ENCODE measurements around the gene UGP2. TPM values are rescaled to one million over a fixed set of nuclear protein-coding genes. Genes with fewer than 3 reads are reported as not detected.

The UGP2 gene
- total RNA-seq, 4 donors from 2014 or later: 60.1 to 84.9 (median 65.2) TPM

DNA sequence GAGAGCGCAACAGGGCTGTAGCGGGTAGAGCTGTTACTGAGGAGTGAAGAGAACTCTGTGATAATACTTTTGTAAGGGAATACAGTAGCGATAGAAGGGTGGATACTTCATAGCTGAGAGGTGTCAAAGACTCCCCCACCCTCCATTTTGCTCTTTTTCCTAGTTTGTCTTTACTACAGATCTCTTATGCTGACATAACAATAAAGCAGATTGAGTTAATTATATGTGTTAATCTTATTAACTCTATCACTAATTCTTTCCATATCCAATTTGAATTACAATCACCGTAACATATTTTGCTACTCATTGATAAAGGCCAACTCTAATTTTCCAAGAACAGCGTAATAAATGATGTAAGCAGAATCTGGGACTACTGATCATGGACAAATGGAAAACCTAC is 57.1 kb downstream of the UGP2 start:
- no peak for DNase-seq (ENCODE audit: low spot score in 2 of 2)
- Histone ChIP-seq H3K36me3 (peaks cover 75% of the 10 kb centered on the region), H3K27me3 (no peaks in the 10 kb centered on the region), H3K9me3 (peaks cover 19% of the 10 kb centered on the region), H3K27ac (no peak overlapping the region), H3K4me3 (no peak overlapping the region), H3K4me1 (no peaks in the 10 kb centered on the region)
- TF ChIP-seq POLR2AphosphoS5 (IDR thresholded peaks at IDR 0.05): no peak
- TF ChIP-seq POLR2A (IDR thresholded peaks at IDR 0.05): no peak
- TF ChIP-seq, protein P1, sequence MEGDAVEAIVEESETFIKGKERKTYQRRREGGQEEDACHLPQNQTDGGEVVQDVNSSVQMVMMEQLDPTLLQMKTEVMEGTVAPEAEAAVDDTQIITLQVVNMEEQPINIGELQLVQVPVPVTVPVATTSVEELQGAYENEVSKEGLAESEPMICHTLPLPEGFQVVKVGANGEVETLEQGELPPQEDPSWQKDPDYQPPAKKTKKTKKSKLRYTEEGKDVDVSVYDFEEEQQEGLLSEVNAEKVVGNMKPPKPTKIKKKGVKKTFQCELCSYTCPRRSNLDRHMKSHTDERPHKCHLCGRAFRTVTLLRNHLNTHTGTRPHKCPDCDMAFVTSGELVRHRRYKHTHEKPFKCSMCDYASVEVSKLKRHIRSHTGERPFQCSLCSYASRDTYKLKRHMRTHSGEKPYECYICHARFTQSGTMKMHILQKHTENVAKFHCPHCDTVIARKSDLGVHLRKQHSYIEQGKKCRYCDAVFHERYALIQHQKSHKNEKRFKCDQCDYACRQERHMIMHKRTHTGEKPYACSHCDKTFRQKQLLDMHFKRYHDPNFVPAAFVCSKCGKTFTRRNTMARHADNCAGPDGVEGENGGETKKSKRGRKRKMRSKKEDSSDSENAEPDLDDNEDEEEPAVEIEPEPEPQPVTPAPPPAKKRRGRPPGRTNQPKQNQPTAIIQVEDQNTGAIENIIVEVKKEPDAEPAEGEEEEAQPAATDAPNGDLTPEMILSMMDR (IDR thresholded peaks at IDR 0.05): no peak
- no peak for TF ChIP-seq EP300 (IDR thresholded peaks at IDR 0.05)
- 95% methylated on average over 5 of the region's 5 CpGs for WGBS

DNA sequence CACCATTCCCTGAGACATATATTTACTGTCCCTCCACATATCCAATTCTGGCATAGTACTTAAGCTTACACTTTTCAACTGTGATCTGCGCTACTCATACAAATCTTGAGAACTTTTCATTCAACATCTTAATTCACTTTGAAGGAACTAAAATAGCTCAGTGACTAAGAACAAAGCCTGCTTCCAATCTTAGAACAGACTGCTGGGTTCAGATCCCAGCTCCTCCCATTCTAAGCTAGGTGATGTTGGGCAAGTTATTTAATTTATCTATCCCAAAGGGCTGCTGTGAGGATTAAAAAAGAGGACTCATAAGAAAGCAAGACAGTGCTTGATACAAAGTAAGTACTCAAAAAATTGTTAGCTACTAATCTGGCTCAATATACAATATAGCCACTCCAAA is 57.9 kb downstream of the UGP2 start:
- Histone ChIP-seq H3K4me3 (no peak overlapping the region), H3K4me1 (no peaks in the 10 kb centered on the region), H3K27ac (no peak overlapping the region), H3K9me3 (peaks cover 19% of the 10 kb centered on the region), H3K27me3 (no peaks in the 10 kb centered on the region), H3K36me3 (peaks cover 67% of the 10 kb centered on the region)
- WGBS: 86% methylated on average over 1 of the region's 1 CpG
- TF ChIP-seq POLR2A (IDR thresholded peaks at IDR 0.05) (no peak), POLR2AphosphoS5 (IDR thresholded peaks at IDR 0.05) (no peak), EP300 (IDR thresholded peaks at IDR 0.05) (no peak)
- TF ChIP-seq, protein P1 (IDR thresholded peaks at IDR 0.05): no peak
- no peak for DNase-seq (ENCODE audit: low spot score in 2 of 2)

DNA sequence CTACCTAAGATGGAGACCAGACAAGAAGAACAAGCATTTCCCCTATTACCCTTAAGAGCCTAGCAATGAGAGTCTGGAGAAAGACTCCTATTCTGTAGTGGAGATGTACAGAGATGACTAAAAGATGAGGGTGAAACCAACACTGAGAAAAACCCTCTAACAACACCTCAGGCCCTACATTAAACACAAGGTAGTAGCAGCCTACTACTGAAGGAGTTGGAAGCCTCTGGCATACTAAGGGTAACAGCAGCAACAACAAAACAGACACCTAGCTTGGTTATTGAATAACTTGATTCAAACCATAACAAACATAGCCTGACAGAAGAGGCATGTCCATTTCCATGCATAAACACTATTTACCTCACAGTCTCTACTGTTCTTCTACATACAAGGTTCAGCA is 60.5 kb downstream of the UGP2 start:
- no peak overlapping the region for H3K27ac ChIP-seq
- H3K4me3 ChIP-seq: no peak overlapping the region
- no peak for DNase-seq (ENCODE audit: low spot score in 2 of 2)
- peaks cover 64% of the 10 kb centered on the region for H3K36me3 ChIP-seq
- no peaks in the 10 kb centered on the region for H3K4me1 ChIP-seq
- H3K9me3 ChIP-seq: peaks cover 19% of the 10 kb centered on the region
- no peaks in the 10 kb centered on the region for H3K27me3 ChIP-seq
- TF ChIP-seq, protein P1 (IDR thresholded peaks at IDR 0.05): no peak
- TF ChIP-seq POLR2A (IDR thresholded peaks at IDR 0.05) (no peak), POLR2AphosphoS5 (IDR thresholded peaks at IDR 0.05) (no peak), EP300 (IDR thresholded peaks at IDR 0.05) (no peak)

DNA sequence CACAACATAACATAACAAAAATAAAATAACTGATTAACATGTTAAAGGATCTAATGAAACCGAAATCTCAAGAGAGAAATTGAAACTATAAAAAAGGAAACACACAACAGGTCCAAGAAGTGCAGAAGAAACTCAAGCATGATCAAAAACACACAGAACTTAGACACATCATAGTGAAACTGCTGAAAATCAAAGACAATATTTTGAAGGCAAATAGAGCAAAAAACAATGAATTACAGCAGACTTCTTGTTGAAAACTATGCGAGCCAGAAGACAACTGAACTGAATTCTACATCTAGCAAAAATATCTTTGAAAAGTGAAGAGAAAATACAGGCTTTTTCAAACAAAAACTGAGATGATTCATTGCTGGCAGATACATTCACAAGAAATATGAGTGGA is 61.3 kb downstream of the UGP2 start:
- no peak for DNase-seq (ENCODE audit: low spot score in 2 of 2)
- Histone ChIP-seq H3K36me3 (peaks cover 68% of the 10 kb centered on the region), H3K4me3 (no peak overlapping the region), H3K4me1 (no peaks in the 10 kb centered on the region), H3K27ac (no peak overlapping the region), H3K27me3 (no peaks in the 10 kb centered on the region), H3K9me3 (peaks cover 19% of the 10 kb centered on the region)
- TF ChIP-seq POLR2AphosphoS5 (IDR thresholded peaks at IDR 0.05) (no peak), EP300 (IDR thresholded peaks at IDR 0.05) (no peak), POLR2A (IDR thresholded peaks at IDR 0.05) (no peak)
- TF ChIP-seq, protein P1 (IDR thresholded peaks at IDR 0.05): no peak
- WGBS: 96% methylated on average over 2 of the region's 2 CpGs

DNA sequence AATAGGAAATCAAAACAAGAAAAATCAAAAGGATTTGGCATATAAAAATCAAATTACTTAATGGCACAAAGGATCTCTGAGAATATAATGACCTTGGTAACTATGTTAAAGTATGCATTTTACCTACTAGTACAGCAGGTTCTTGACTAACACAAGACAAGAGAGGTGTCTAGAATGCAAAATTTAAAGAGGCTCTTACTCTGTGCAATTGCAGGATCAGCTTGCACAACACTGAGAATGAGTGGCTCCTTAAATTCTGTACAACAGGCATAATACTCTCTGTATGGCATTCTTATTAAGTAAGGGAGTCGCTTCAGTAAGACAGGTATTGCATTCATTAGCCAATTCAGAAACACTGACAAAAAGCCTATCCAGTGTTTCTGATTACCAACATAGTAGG is 72.6 kb downstream of the UGP2 start:
- H3K27me3 ChIP-seq: no peaks in the 10 kb centered on the region
- H3K9me3 ChIP-seq: no peaks in the 10 kb centered on the region
- no peak overlapping the region for H3K4me3 ChIP-seq
- WGBS: 82% methylated on average over 1 of the region's 1 CpG
- DNase-seq (ENCODE audit: low spot score in 2 of 2): no peak
- H3K27ac ChIP-seq: no peak overlapping the region
- no peaks in the 10 kb centered on the region for H3K4me1 ChIP-seq
- no peak for TF ChIP-seq POLR2AphosphoS5 (IDR thresholded peaks at IDR 0.05)
- no peak for TF ChIP-seq EP300 (IDR thresholded peaks at IDR 0.05)
- TF ChIP-seq, protein P1 (IDR thresholded peaks at IDR 0.05): no peak
- no peak for TF ChIP-seq POLR2A (IDR thresholded peaks at IDR 0.05)
- H3K36me3 ChIP-seq: peaks cover 60% of the 10 kb centered on the region

Data from suprapubic skin (tissue), 4 donors.